ENCODE results near the gene GALNT7. TPM values are rescaled to one million over a fixed set of nuclear protein-coding genes. Genes with fewer than 3 reads are reported as not detected.
A peak's percentile ranks its signal among the peaks of the same experiment; 100 is the strongest.

Gene GALNT7
- polyA plus RNA-seq, 3 donors = 12.3 to 29.0 (median 19.7) TPM

DNA sequence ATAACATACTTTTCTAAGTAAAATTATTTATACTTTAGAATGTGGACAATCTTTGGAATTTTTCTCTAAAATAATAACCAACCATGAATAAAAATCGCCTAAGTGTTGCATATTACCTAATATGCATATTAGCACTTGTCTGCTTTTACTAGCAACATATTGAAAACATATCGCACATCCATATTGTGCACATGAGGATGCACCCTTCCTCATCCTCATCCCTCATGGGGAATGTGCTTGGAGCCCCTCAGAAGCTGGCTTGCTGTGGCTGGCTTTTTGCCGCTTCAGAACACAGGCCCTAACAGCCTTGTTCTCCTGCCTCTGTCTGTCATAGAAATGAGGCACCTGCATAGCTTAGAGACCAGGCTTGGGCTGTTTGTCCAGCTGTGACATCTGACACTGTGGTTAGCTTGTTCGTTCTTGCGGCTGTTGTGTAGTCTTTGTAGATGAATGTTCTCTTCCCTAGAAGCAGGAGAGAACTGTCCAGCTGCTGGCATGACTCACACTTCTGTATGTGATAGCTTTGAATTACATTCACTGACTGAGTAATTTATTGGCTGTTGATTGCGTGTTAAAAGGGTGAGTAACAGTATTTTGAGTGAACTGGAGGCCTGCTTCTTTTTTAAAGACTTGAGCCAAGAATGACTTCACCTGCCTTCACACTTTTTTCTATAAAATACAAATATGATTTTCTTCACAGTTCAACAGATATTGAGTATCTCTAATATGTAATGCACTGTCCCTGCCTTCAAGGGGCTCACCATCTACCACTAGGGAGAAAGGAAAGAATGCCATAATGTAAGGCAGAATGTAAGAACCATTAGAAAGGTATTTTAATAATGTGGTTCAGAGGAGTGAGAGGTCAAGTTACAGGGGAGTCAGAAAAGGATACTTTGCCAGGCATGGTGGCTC lies 83.7 kb downstream of the GALNT7 start:
- intact Hi-C loops (cut with micrococcal nuclease) = no loop called here
- Histone ChIP-seq H3K36me3 (replicated peaks in 1 of 2; ENCODE audit: control insufficient read depth in 1 of 2, insufficient read depth in 2 of 2, low read length in 2 of 2) (peaks cover 2 to 48% of the 10 kb centered on the region in 2 donors), H3K27ac (ENCODE audit: low read depth in 1 of 2, low read length in 2 of 2) (no peak overlapping the region), H3K27me3 (ENCODE audit: control insufficient read depth in 2 of 2, insufficient read depth in 2 of 2, low read length in 2 of 2) (no peaks in the 10 kb centered on the region), H2AFZ (ENCODE audit: insufficient read depth, low read depth, low read length, poor library complexity, severe bottlenecking) (no peak overlapping the region), H3K9ac (ENCODE audit: insufficient read depth, low read length, poor library complexity, severe bottlenecking) (no peak overlapping the region), H3K4me1 (ENCODE audit: control insufficient read depth in 1 of 2, insufficient read depth in 2 of 2, low read length in 2 of 2) (no peaks in the 10 kb centered on the region), H3K4me2 (replicated peaks; ENCODE audit: extremely low read depth, low read length, poor library complexity, severe bottlenecking) (no peak overlapping the region), H4K20me1 (ENCODE audit: insufficient read depth, low read length) (peaks cover 75% of the 10 kb centered on the region), H3K79me2 (ENCODE audit: insufficient read depth, low read length) (peaks cover 39% of the 10 kb centered on the region), H3K9me3 (replicated peaks in 1 of 2; ENCODE audit: control insufficient read depth in 1 of 2, insufficient read depth in 1 of 2, low read length in 2 of 2) (no peaks in the 10 kb centered on the region), H3K4me3 (replicated peaks in 1 of 3; ENCODE audit: low read depth in 2 of 3, low read length in 3 of 3) (no peak overlapping the region)
- Mint-ChIP-seq H3K4me1 (peaks cover 12% of the 10 kb centered on the region), H3K27ac (no peak overlapping the region), H3K36me3 (peaks cover 29 to 47% of the 10 kb centered on the region in 2 donors), H3K4me3 (no peak overlapping the region), H3K9me3 (no peaks in the 10 kb centered on the region), H3K27me3 (ENCODE audit: low read depth in 3 of 3) (no peaks in the 10 kb centered on the region)
- TF ChIP-seq, protein P1, sequence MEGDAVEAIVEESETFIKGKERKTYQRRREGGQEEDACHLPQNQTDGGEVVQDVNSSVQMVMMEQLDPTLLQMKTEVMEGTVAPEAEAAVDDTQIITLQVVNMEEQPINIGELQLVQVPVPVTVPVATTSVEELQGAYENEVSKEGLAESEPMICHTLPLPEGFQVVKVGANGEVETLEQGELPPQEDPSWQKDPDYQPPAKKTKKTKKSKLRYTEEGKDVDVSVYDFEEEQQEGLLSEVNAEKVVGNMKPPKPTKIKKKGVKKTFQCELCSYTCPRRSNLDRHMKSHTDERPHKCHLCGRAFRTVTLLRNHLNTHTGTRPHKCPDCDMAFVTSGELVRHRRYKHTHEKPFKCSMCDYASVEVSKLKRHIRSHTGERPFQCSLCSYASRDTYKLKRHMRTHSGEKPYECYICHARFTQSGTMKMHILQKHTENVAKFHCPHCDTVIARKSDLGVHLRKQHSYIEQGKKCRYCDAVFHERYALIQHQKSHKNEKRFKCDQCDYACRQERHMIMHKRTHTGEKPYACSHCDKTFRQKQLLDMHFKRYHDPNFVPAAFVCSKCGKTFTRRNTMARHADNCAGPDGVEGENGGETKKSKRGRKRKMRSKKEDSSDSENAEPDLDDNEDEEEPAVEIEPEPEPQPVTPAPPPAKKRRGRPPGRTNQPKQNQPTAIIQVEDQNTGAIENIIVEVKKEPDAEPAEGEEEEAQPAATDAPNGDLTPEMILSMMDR (IDR thresholded peaks at IDR 0.05) = no peak
- WGBS (ENCODE audit: insufficient coverage) = 38% methylated on average over 5 of the region's 6 CpGs
- DNase-seq = peak; percentile 23 to 66 (median 25)

DNA sequence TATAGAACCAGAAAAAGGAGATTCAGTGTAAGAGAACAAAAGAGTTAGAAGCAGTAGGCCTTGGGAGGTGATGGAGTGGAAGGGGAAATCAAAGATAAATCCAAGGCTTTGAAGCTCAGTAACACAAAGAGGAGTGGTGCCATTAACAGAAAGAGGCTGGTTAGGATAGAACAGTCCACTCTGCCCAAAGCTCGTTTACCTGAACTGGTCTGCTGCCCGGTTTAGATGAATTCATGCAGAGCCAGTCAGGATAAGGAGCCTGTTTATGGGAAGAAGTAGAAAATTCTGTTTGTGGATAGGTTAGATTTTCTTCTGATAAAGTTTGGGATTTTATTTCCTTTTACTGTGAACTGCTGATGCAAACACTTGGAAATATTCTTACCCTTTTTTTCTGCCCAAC lies 85.0 kb downstream of the GALNT7 start:
- no peak overlapping the region for H3K27ac ChIP-seq (ENCODE audit: low read depth in 1 of 2, low read length in 2 of 2)
- peaks cover 12% of the 10 kb centered on the region for H3K4me1 Mint-ChIP-seq
- intact Hi-C loops (cut with micrococcal nuclease) = no loop called here
- peaks cover 0 to 38% of the 10 kb centered on the region in 2 donors for H3K36me3 ChIP-seq (replicated peaks in 1 of 2; ENCODE audit: control insufficient read depth in 1 of 2, insufficient read depth in 2 of 2, low read length in 2 of 2)
- peaks cover 39% of the 10 kb centered on the region for H3K79me2 ChIP-seq (ENCODE audit: insufficient read depth, low read length)
- no peaks in the 10 kb centered on the region for H3K9me3 ChIP-seq (replicated peaks in 1 of 2; ENCODE audit: control insufficient read depth in 1 of 2, insufficient read depth in 1 of 2, low read length in 2 of 2)
- no peak overlapping the region for H3K4me3 ChIP-seq (replicated peaks in 1 of 3; ENCODE audit: low read depth in 2 of 3, low read length in 3 of 3)
- H2AFZ ChIP-seq (ENCODE audit: insufficient read depth, low read depth, low read length, poor library complexity, severe bottlenecking) = no peak overlapping the region
- H3K36me3 Mint-ChIP-seq = peaks cover 26 to 40% of the 10 kb centered on the region in 2 donors
- no peaks in the 10 kb centered on the region for H3K27me3 ChIP-seq (ENCODE audit: control insufficient read depth in 2 of 2, insufficient read depth in 2 of 2, low read length in 2 of 2)
- H3K27ac Mint-ChIP-seq = peak overlapping the region in 2 of 7 donors; percentile 20 to 30
- H3K4me1 ChIP-seq (ENCODE audit: control insufficient read depth in 1 of 2, insufficient read depth in 2 of 2, low read length in 2 of 2) = no peaks in the 10 kb centered on the region
- H3K4me2 ChIP-seq (replicated peaks; ENCODE audit: extremely low read depth, low read length, poor library complexity, severe bottlenecking) = no peak overlapping the region
- TF ChIP-seq, protein P1 (IDR thresholded peaks at IDR 0.05) = no peak
- H3K4me3 Mint-ChIP-seq = no peak overlapping the region
- DNase-seq = no peak
- WGBS (ENCODE audit: insufficient coverage) = 100% methylated on average over 2 of the region's 2 CpGs
- H4K20me1 ChIP-seq (ENCODE audit: insufficient read depth, low read length) = peaks cover 74% of the 10 kb centered on the region
- H3K27me3 Mint-ChIP-seq (ENCODE audit: low read depth in 3 of 3) = no peaks in the 10 kb centered on the region
- no peak overlapping the region for H3K9ac ChIP-seq (ENCODE audit: insufficient read depth, low read length, poor library complexity, severe bottlenecking)
- no peaks in the 10 kb centered on the region for H3K9me3 Mint-ChIP-seq
